ENCODE data around the gene TMEM209. TPM values are rescaled to one million over a fixed set of nuclear protein-coding genes. Genes with fewer than 3 reads are reported as not detected.
"Not testable (repeated sequence)": the region's sequence is repeated elsewhere in the genome, so short reads cannot be mapped to it uniquely, and the experiment has no call there.

Gene TMEM209
- total RNA-seq, 1 experiment from 2014 or later: 21.0 TPM

DNA sequence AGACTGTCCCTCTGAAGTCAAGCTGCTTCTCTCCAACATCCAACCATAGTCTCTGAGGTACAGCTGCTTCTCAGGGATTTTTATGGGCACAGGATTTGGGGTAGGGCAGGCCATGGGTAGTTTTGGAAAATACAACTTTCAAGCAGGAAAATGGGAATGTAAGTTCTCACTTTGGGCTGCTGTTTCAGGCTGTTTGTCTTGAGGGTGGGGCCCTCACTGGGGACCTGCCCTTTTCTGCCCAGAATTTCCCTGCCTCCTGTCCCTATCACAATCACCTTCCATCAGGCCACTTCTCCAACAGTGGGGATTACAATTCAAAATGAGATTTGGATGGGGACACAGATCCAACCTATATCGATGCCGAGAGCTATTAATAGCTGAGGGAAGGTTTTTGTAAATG, 27.0 kb upstream of the TMEM209 start (continued):
- TF ChIP-seq, protein P1, sequence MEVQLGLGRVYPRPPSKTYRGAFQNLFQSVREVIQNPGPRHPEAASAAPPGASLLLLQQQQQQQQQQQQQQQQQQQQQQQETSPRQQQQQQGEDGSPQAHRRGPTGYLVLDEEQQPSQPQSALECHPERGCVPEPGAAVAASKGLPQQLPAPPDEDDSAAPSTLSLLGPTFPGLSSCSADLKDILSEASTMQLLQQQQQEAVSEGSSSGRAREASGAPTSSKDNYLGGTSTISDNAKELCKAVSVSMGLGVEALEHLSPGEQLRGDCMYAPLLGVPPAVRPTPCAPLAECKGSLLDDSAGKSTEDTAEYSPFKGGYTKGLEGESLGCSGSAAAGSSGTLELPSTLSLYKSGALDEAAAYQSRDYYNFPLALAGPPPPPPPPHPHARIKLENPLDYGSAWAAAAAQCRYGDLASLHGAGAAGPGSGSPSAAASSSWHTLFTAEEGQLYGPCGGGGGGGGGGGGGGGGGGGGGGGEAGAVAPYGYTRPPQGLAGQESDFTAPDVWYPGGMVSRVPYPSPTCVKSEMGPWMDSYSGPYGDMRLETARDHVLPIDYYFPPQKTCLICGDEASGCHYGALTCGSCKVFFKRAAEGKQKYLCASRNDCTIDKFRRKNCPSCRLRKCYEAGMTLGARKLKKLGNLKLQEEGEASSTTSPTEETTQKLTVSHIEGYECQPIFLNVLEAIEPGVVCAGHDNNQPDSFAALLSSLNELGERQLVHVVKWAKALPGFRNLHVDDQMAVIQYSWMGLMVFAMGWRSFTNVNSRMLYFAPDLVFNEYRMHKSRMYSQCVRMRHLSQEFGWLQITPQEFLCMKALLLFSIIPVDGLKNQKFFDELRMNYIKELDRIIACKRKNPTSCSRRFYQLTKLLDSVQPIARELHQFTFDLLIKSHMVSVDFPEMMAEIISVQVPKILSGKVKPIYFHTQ (CRISPR knock-in tag; IDR thresholded peaks at IDR 0.05): no peak
- TF ChIP-seq ZNF138 (CRISPR knock-in tag; conservative IDR thresholded peaks at IDR 0.05): no peak
- TF ChIP-seq, protein P2, sequence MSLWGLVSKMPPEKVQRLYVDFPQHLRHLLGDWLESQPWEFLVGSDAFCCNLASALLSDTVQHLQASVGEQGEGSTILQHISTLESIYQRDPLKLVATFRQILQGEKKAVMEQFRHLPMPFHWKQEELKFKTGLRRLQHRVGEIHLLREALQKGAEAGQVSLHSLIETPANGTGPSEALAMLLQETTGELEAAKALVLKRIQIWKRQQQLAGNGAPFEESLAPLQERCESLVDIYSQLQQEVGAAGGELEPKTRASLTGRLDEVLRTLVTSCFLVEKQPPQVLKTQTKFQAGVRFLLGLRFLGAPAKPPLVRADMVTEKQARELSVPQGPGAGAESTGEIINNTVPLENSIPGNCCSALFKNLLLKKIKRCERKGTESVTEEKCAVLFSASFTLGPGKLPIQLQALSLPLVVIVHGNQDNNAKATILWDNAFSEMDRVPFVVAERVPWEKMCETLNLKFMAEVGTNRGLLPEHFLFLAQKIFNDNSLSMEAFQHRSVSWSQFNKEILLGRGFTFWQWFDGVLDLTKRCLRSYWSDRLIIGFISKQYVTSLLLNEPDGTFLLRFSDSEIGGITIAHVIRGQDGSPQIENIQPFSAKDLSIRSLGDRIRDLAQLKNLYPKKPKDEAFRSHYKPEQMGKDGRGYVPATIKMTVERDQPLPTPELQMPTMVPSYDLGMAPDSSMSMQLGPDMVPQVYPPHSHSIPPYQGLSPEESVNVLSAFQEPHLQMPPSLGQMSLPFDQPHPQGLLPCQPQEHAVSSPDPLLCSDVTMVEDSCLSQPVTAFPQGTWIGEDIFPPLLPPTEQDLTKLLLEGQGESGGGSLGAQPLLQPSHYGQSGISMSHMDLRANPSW (CRISPR knock-in tag; conservative IDR thresholded peaks at IDR 0.05; ENCODE audit: low read depth): no peak

DNA sequence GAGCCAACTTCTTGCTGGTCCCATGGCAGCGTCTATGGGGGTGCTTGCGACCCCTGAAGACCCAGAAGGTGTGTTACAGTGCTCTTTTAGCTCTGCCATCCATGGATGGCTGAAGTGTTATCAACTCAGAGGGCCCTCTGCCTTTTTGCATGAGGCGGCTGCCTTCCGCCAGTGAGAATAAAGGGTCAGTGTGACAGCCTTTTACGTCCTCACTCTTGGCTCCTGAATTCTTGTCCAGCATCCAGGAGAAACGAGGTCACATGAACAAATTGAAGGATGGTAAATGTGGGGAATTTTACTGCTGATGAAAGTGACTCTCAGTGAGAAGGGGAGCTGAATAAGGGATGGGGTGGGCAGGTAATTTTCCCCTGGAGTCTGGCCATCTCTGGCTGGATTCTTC, 26.6 kb upstream of the TMEM209 start:
- Mint-ChIP-seq H3K4me3 (no peak overlapping the region), H3K27ac (no peak overlapping the region), H3K36me3 (no peaks in the 10 kb centered on the region; the same call in none of the 2 replicates), H3K27me3 (ENCODE audit: low read depth) (peaks cover 2% of the 10 kb centered on the region; the same call in 1 of the 2 replicates), H3K4me1 (peaks cover 3% of the 10 kb centered on the region), H3K9me3 (peaks cover 15% of the 10 kb centered on the region)
- DNase-seq (ENCODE audit: low spot score) (no peak), ATAC-seq (no peak)
- POLR2A ChIA-PET: no interaction called here
- CTCF ChIA-PET: no interaction called here
- TF ChIP-seq EMX1 (CRISPR knock-in tag; IDR thresholded peaks at IDR 0.05) (no peak), ZNF423 (CRISPR knock-in tag; IDR thresholded peaks at IDR 0.05) (no peak)

DNA sequence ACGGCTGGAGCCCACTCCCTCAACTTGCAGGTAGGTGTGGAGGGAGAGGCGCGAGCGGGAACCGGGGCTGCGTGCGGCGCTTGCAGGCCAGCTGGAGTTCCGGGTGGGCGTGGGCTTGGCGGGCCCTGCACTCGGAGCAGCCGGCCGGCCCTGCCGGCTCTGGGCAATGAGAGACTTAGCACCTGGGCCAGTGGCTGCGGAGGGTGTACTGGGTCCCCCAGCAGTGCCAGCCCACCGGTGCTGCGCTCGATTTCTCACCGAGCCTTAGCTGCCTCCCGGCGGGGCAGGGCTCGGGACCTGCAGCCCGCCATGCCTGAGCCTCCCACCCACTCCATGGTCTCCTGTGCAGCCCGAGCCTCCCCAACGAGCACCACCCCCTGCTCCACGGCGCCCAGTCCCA, 24.8 kb upstream of the TMEM209 start:
- POLR2A ChIA-PET; H3K27me3 Mint-ChIP-seq (ENCODE audit: low read depth); H3K36me3 Mint-ChIP-seq; CTCF ChIA-PET; DNase-seq (ENCODE audit: low spot score); H3K27ac Mint-ChIP-seq; H3K4me1 Mint-ChIP-seq; ATAC-seq; H3K4me3 Mint-ChIP-seq: not testable (repeated sequence)
- H3K9me3 Mint-ChIP-seq: peaks cover 23% of the 10 kb centered on the region

DNA sequence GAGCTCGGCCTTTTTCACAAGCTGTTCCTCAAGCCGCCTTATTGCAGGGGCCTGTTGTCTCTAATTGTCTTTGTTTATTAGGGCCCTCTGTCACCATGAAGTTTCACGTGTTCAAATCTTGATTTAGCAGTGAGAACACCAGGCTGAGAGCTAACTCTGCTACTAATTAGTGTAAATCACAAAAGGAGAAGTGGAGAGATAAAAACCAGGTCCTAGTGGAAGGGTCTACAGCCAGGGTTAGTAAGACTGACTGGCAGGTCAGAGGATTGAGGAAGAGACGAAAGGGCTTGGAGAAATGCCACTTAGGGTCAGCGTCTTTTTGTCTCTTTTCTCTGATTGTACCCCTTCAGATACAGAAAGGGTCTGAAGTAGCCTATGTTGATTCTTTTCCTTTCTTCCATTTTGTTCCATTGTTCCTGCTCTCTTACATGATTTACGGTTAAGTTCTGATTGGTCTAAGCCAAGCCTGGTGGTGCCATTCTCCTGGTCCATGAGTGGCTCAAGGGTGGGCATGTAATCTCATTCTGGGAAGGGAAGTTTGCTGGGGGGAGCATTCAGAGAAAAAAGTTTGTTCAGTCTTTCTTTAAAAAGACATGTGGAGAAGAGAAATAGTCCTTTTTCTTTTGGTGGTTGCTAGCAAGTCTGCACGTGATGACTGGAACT, 23.8 kb upstream of the TMEM209 start:
- ATAC-seq (no peak), DNase-seq (ENCODE audit: low spot score) (no peak)
- ChIA-PET CTCF (interaction anchor here (2.0 kb wide), 1 partner anchor 12 kb away, joined by 5 read pairs; no protein-coding TSS in a partner anchor), POLR2A (no interaction called here)
- TF ChIP-seq FOXJ3 (CRISPR knock-in tag; IDR thresholded peaks at IDR 0.05; ENCODE audit: borderline replicate concordance) (no peak), NR3C1 (CRISPR knock-in tag; conservative IDR thresholded peaks at IDR 0.05; ENCODE audit: low read depth) (no peak)
- TF ChIP-seq, protein P3, sequence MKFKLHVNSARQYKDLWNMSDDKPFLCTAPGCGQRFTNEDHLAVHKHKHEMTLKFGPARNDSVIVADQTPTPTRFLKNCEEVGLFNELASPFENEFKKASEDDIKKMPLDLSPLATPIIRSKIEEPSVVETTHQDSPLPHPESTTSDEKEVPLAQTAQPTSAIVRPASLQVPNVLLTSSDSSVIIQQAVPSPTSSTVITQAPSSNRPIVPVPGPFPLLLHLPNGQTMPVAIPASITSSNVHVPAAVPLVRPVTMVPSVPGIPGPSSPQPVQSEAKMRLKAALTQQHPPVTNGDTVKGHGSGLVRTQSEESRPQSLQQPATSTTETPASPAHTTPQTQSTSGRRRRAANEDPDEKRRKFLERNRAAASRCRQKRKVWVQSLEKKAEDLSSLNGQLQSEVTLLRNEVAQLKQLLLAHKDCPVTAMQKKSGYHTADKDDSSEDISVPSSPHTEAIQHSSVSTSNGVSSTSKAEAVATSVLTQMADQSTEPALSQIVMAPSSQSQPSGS (CRISPR knock-in tag; IDR thresholded peaks at IDR 0.05; ENCODE audit: borderline replicate concordance, low read depth): no peak
- Mint-ChIP-seq H3K4me1 (peaks cover 3% of the 10 kb centered on the region), H3K4me3 (no peak overlapping the region), H3K9me3 (peaks cover 26% of the 10 kb centered on the region), H3K36me3 (peaks cover 4% of the 10 kb centered on the region), H3K27ac (no peak overlapping the region), H3K27me3 (ENCODE audit: low read depth) (peaks cover 2% of the 10 kb centered on the region; the same call in 1 of the 2 replicates)
